HG03378 (cell line): ENCODE measurements around the gene HDHD3.

Experiments
- ATAC-seq: cut with Tn5 transposase; IDR thresholded peaks from one replicate; pipeline ENCODE4 v1.9.1; 2021; ENCODE audit warnings: mild to moderate bottlenecking, moderate library complexity; ENCODE audit not compliant: unreplicated experiment

HDHD3 gene

DNA sequence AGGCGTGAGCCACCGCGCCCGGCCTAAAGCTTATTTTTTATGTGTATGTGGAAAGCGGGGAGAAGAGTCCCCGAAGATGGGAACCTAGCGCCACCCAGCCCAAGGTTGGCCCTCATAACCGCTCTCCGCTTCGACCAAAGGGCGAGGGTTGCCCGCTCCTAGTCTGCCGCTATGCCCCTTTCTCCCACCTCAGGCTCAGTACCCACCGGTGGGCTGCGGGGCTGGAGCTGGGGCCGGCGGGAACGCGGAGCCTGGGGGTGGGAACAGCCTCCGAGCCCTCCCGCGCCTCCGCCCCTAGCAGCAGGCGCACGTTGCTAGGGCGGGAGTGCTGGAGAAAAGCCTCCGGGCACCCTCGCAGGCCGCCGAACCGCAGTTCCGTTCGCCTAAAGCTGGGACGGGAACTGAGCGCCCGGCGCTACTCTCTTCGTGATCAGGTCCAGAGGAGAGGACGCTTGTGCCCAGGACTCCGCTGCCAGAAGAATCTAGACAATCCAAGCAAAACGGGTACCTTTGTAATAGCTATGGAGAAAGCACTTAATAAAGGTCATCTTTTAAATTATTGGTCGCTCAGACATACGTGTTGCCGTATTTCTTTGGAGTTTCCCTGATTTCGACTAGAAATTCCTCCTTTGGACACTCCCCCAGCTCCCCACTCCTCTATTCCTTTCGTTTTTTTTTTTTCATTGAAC is 36.6 kb downstream of the HDHD3 start, which contains the start of gene WDR31:
Gene WDR31 (minus strand): TSS at position 265 of the 689 bp plus-strand sequence. CDS start 8,253 bp downstream, outside the sequence.
- peak; percentile 92 for ATAC-seq

DNA sequence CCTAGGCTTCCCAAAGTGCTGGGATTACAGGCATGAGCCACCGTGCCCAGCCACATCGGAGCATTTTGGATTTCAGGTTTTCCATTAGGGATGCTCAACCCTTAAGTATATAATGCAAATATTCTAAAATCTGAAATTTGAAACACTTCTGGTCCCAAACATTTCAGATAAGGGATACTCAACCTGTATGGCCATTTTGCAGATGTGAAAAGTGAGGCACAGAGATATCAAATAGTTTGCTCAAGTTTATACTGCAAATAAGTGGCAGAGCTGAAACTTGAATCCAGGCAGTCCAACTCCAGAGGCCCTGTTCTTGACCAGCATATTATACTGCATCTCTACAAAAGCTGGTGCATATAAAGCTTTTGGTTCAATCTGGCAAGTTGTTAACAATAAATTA is 39.1 kb downstream of the HDHD3 start:
- no peak for ATAC-seq

DNA sequence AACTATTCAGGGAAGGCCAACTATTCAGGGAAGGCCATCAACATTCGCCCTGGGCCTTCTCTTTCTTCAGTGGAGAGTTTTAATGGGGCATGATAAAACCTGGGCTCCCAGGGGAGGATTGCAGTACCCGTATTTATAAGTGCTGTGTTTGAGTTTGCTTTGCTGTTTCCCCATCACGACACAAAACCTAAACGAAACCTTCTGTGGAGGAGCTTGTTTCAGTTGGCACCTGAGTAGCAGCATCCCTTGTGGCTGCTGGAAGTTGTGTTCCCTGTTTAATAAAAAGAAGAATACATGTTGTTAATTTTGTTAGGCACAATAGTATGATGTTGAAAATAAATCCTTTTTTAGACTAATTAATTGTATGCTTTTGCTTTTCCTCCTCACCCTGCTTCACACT is 45.0 kb downstream of the HDHD3 start:
- no peak for ATAC-seq

DNA sequence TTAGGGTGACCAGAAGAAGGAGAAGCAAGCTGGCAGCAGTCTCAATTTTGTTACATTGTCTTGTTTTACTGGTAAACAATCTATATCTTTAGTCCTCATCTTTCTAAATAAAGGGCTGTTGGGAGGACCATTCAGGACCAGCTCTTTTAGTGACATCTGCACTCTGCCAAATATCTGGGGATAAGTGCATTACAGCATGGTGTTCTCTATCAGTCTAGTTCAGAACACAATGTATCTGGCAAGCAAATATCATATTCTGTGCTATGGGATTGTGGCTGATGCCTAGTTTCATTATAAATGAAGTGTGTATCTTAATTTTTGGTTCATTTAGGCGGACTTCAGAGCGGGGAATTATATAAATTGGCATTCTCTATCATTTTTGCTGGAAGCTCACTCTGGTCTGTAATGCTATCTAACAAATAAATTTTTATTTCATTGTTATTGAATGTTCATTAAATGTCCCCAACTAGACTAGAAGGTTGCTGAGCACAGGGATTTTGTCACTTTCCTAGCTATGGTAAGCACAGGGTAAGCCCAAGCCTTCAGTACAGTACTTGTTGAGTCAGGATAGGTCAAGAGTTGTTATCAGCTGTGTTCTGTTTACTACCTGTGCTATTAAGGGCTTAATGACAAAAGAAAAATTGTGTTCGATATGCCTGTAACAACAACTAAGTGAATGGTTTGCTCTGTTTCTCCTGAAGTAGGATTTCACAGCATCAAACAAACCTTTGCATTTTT is 48.6 kb downstream of the HDHD3 start:
- no peak for ATAC-seq

DNA sequence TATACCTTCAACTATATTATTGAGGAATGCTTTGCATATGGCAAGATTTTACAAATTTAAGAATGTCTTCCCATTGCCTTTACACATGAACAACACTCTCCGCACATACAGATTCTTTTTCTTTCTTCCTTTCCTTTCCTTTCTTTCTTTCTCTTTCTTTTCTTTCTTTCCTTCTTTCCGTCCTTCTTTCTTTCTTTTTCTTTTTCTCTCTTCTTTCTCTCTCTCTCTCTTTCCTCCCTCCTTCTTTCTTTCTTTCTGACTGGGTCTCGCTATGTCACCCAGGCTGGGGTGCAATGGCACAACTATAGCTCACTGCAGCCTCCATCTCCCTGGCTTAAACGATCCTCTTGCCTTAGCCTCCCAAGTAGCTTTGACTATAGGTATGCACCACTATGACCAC is 50.6 kb downstream of the HDHD3 start:
- ATAC-seq = no peak
